K562 (cell line): ENCODE measurements around the gene SLC44A2. TPM values are rescaled to one million over a fixed set of nuclear protein-coding genes. Genes with fewer than 3 reads are reported as not detected.

Source experiments
- ATF1 ChIP-seq, 2 experiments: fragments of 450-650 bp in 1 of 2; IDR thresholded peaks; 2 replicates each; pipeline ENCODE4 v1.6.1; 2016; ENCODE audit warnings: missing compliant biosample characterization in 1 of 2, missing genetic modification characterization in 1 of 2
- BACH1 ChIP-seq: fragments of 200-800 bp; sonication (Bioruptor generic); IDR thresholded peaks from 2 replicates; pipeline ENCODE4 v1.6.1; 2016; ENCODE audit warnings: missing genetic modification characterization, missing compliant biosample characterization
- CREB1 ChIP-seq, 2 experiments: sonication (generic) in 1 of 2; formaldehyde crosslinking in 1 of 2; IDR thresholded peaks; 2 replicates each; pipeline versions ENCODE4 v1.6.1 to v1.8.0; 2012 to 2022; ENCODE audit warnings: inconsistent platforms in 1 of 2, mild to moderate bottlenecking in 1 of 2, missing genetic modification reagents in 1 of 2, moderate library complexity in 1 of 2
- DACH1 ChIP-seq: fragments of 450-650 bp; IDR thresholded peaks from 2 replicates; pipeline ENCODE4 v1.6.1; 2018; ENCODE audit not compliant: partially characterized antibody
- E2F5 ChIP-seq: sonication (generic); formaldehyde crosslinking; IDR thresholded peaks from 2 replicates; pipeline ENCODE4 v1.8.0; 2022; ENCODE audit warnings: mild to moderate bottlenecking, missing genetic modification reagents
- ELF4 ChIP-seq: fragments of 450-650 bp; formaldehyde crosslinking; IDR thresholded peaks from 2 replicates; pipeline ENCODE4 v1.4.0; 2022; ENCODE audit warnings: missing genetic modification characterization
- ETV1 ChIP-seq: fragments of 450-650 bp; conservative IDR thresholded peaks from 2 replicates; pipeline ENCODE4 v1.6.1; 2016; ENCODE audit warnings: missing genetic modification characterization, control low read depth, low read depth, missing compliant biosample characterization
- FOXA3 ChIP-seq, 2 experiments: fragments of 450-650 bp in 1 of 2; sonication (generic) in 1 of 2; formaldehyde crosslinking; IDR thresholded peaks in 1 of 2; conservative IDR thresholded peaks in 1 of 2; 2 replicates each; pipeline versions ENCODE4 v1.4.0 to v1.8.0; 2020 to 2022; ENCODE audit warnings: mild to moderate bottlenecking in 2 of 2, missing genetic modification reagents in 1 of 2
- GMEB1 ChIP-seq: fragments of 250-450 bp; sonication (Bioruptor Pico); IDR thresholded peaks from 2 replicates; pipeline ENCODE4 v1.4.0; 2020; ENCODE audit warnings: mild to moderate bottlenecking
- HDAC2 ChIP-seq: fragments of 450-650 bp; IDR thresholded peaks from 2 replicates; pipeline ENCODE4 v1.6.1; 2016; ENCODE audit warnings: mild to moderate bottlenecking
- MTF1 ChIP-seq: fragments of 250-450 bp; sonication (Bioruptor Pico); IDR thresholded peaks from 2 replicates; pipeline ENCODE4 v1.9.0; 2021; ENCODE audit warnings: moderate library complexity, mild to moderate bottlenecking, inconsistent platforms, borderline replicate concordance
- NR3C1 ChIP-seq: sonication (generic); formaldehyde crosslinking; IDR thresholded peaks from 2 replicates; pipeline ENCODE4 v1.8.1; 2022; ENCODE audit warnings: missing genetic modification reagents
- NR4A1 ChIP-seq, 2 experiments: fragments of 250-450 bp in 1 of 2; fragments of 450-650 bp in 1 of 2; sonication (Bioruptor Pico) in 1 of 2; IDR thresholded peaks; 2 replicates each; pipeline versions ENCODE4 v1.4.0 to v1.6.1; 2016 to 2020; ENCODE audit warnings: mild to moderate bottlenecking in 2 of 2, missing compliant biosample characterization in 1 of 2, missing genetic modification characterization in 1 of 2, moderate library complexity in 1 of 2
- POLR2G ChIP-seq: fragments of 200-400 bp; formaldehyde crosslinking; IDR thresholded peaks from 2 replicates; pipeline ENCODE4 v1.6.1; 2017; ENCODE audit warnings: low read depth, mild to moderate bottlenecking, antibody characterized with exemption, low read length, moderate library complexity
- SMAD4 ChIP-seq: fragments of 250-450 bp; sonication (Bioruptor Pico); conservative IDR thresholded peaks from 2 replicates; pipeline ENCODE4 v1.8.0; 2021; ENCODE audit warnings: inconsistent platforms, mild to moderate bottlenecking, moderate library complexity
- SNAPC5 ChIP-seq: fragments of 250-450 bp; sonication (Bioruptor Pico); IDR thresholded peaks from 2 replicates; pipeline ENCODE4 v1.8.0; 2021; ENCODE audit warnings: moderate library complexity, mild to moderate bottlenecking, inconsistent platforms
- TAF7 ChIP-seq: fragments of 450-650 bp; IDR thresholded peaks from 2 replicates; pipeline ENCODE4 v1.6.1; 2016; ENCODE audit warnings: missing genetic modification characterization, missing compliant biosample characterization
- TFAP4 ChIP-seq: sonication (generic); formaldehyde crosslinking; IDR thresholded peaks from 2 replicates; pipeline ENCODE4 v1.8.0; 2022; ENCODE audit warnings: missing genetic modification reagents, mild to moderate bottlenecking, moderate library complexity, borderline replicate concordance
- ZFP36 ChIP-seq: fragments of 150-350 bp; IDR thresholded peaks from 2 replicates; pipeline ENCODE4 v1.6.1; 2018; ENCODE audit warnings: low read length, low read depth; ENCODE audit not compliant: partially characterized antibody
- ZNF134 ChIP-seq: fragments of 250-450 bp; sonication (Bioruptor Pico); conservative IDR thresholded peaks from 2 replicates; pipeline ENCODE4 v1.4.0; 2020
- ZNF23 ChIP-seq: fragments of 250-450 bp; sonication (Bioruptor Pico); IDR thresholded peaks from 2 replicates; pipeline ENCODE4 v1.4.0; 2020; ENCODE audit warnings: mild to moderate bottlenecking
- ZNF354B ChIP-seq: fragments of 250-450 bp; sonication (Bioruptor Pico); IDR thresholded peaks from 2 replicates; pipeline ENCODE4 v1.4.0; 2020
- ZZZ3 ChIP-seq: fragments of 450-650 bp; IDR thresholded peaks from 2 replicates; pipeline ENCODE4 v1.6.1; 2016; ENCODE audit warnings: antibody characterized with exemption, mild to moderate bottlenecking, moderate library complexity
- polyA plus RNA-seq, 8 experiments: library from polyadenylated mRNA; depleted of rRNA in 4 of 8; stranded (reverse) in 5 of 8; unstranded in 3 of 8; fragments of >200 nt; fragmentation: Nextera tagmentation in 2 of 8; fragmentation: Illumina TruSeq in 1 of 8; extraction: Ambion mirVana in 2 of 8; extraction: Trizol in 1 of 8; gene quantifications; 2 replicates each; pipeline versions ENCODE4 v1.2.1 to v1.2.3, GENCODE V29; 2011 to 2014; ENCODE audit warnings: inconsistent platforms in 1 of 8, missing spikeins in 1 of 8
- total RNA-seq, 7 experiments: library from RNA; depleted of rRNA in 6 of 7; stranded (reverse); fragments of >200 nt in 6 of 7; fragmentation: Illumina TruSeq in 2 of 7; extraction: Trizol in 2 of 7; gene quantifications; 2 replicates each; pipeline versions ENCODE4 v1.2.1 to v1.2.3, GENCODE V29; 2011 to 2021; ENCODE audit warnings: low replicate concordance in 1 of 7

The SLC44A2 gene
- total and polyA plus RNA-seq, 9 of the 15 experiments (the other 6 are each of a cell fraction or from before 2014, with no cell fraction given): 1.1 to 34.2 (median 8.1) TPM

- TF ChIP-seq TAF7 (tag) (0 out of 2 replicates have a peak, but pooled peaks have one; percentile 19), SMAD4 (0 out of 2 replicates have a peak, but pooled peaks have one; percentile 23), BACH1 (tag) (no peak), NR3C1 (no peak), ZFP36 (peak; percentile 97), HDAC2 (peak; percentile 98), FOXA3 (CRISPR knock-in tag; conservative IDR thresholded peaks at IDR 0.05 in 1 of 2, IDR thresholded peaks at IDR 0.05 in 1 of 2) (no peak), SNAPC5 (CRISPR knock-in tag) (no peak), MTF1 (CRISPR knock-in tag) (peak; percentile 49; the same call in 1 of the 2 replicates), TFAP4 (CRISPR knock-in tag) (peak; percentile 77; the same call in 1 of the 2 replicates), E2F5 (CRISPR knock-in tag) (peak; percentile 80; the same call in 1 of the 2 replicates), ZZZ3 (no peak), GMEB1 (no peak), ETV1 (tag) (0 out of 2 replicates have a peak, but pooled peaks have one; percentile 15), NR4A1 (CRISPR knock-in tag; IDR thresholded peaks at IDR 0.05) (no peak), NR4A1 (tag; IDR thresholded peaks at IDR 0.05) (peak; percentile 44; the same call in 1 of the 2 replicates), ZNF354B (CRISPR knock-in tag) (no peak), DACH1 (peak; percentile 89), ZNF23 (CRISPR knock-in tag) (no peak), CREB1 (IDR thresholded peaks at IDR 0.05) (no peak), CREB1 (CRISPR knock-in tag; IDR thresholded peaks at IDR 0.05) (no peak), ATF1 (CRISPR knock-in tag; IDR thresholded peaks at IDR 0.05) (no peak), ATF1 (tag; IDR thresholded peaks at IDR 0.05) (peak; percentile 63), ZNF134 (peak; percentile 89), ELF4 (CRISPR knock-in tag) (no peak), POLR2G (no peak)
Measured at GRCh38 chr19:10617409-10618121, 7.8 kb upstream of the SLC44A2 start (continued).
